ENCODE measurements around the gene KICS2.
"Not testable (repeated sequence)": the region's sequence is repeated elsewhere in the genome, so short reads cannot be mapped to it uniquely, and the experiment has no call there.

The KICS2 gene

GRCh38 chr12:64222009-64222765 lies at the start of gene KICS2:
Gene KICS2, minus strand, starts transcription at chr12:64222296. Its CDS starts 59 bp downstream, at chr12:64222237.
- DNase-seq: peak; percentile 75 to 87 (median 82)

- no peak for DNase-seq
These were observed 48.3 kb upstream of the KICS2 start for GRCh38 chr12:64270411-64270810.

DNA sequence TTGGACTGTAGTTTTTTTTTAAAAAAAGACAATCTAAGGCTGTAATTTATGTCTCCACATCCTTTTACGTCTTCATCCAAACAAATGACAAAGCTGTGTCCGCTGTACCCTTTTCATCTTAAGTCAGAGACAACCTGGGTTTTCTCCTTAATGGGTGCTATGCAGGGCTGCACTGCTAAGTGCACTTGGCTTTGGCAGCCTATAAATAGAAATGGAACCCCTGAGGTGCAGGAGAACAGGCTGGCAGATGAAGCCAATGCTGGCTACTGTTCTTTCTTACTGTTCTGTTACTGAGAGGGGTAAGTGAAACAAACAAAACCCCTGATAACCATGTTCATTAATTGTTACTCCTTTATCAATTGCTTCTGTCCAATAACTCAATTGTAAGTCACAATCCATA lies 47.1 kb upstream of the KICS2 start:
- no peak for DNase-seq

GRCh38 chr12:64268409-64268808 lies 46.3 kb upstream of the KICS2 start:
- DNase-seq: no peak

DNA sequence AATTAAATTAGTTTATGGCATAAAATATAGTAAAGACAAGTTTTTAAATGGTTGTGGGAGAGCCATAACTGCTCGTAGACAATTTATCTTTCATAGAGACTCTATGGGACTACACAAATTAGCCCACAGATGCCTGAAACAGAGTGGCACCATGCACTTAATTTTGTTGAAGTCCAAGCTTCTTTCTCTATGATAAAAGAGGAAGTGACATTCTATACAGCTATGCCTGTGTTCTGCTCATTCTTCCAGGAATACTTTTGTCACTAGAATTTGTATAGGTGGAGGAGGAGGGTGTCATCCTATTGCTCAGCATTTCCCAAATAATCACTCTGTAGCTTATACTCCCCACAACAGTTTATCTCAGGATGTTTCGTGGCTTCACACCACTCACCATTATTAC lies 43.7 kb upstream of the KICS2 start:
- no peak for DNase-seq

GRCh38 chr12:64261813-64262212 lies 39.7 kb upstream of the KICS2 start:
- no peak for DNase-seq

GRCh38 chr12:64258576-64258975 lies 36.5 kb upstream of the KICS2 start:
- no peak for DNase-seq

DNA sequence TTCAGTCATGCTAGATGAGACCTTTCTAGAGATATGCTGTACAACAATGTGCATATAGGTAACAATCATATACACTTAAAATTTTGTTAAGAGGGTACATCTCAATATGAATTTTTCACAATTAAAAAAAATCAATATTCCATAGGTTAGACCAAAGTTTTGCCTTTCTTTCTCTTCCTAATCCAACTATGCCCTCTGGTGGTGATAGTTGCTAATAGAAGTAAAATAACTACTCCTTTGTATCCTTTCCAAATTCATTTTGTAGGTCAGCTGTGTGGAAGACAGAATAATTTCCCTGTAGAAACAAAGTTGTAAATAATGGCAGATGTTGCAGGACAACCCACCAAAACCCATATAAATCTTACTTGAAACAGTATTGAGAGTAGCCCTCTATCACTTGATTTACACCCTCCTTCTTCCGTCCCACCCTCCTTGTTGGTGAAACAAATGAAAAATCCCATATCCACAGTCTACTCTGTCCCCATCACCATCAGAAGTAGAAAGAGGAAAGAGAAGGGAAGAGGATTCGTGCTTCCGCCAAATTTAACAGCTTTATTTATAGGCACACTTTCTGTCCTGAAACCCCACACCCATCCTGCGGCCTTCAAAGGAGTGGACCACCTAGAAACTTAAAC lies 34.2 kb upstream of the KICS2 start:
- no peak for DNase-seq

- DNase-seq: no peak
These were observed 33.2 kb upstream of the KICS2 start for GRCh38 chr12:64255249-64255648.

DNA sequence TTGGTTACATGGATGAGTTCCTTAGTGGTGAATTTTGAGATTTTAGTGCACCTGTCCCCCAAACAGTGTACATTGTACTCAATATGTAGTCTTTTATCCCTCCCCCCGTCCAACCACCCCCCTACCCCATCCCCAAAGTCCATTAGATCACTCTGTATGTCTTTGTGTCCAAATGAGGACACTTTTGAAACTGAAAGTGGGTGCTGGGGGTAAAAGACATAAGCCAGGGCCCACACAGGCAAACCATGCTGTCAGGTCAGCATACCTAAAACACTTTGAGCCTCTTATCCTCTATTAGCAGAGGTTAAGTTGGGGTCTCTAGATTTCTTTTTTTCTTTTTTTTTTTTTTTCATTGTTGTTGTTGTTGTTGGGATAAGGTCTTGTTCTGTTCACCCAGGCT lies 31.3 kb upstream of the KICS2 start:
- no peak for DNase-seq

GRCh38 chr12:64252681-64253080 lies 30.6 kb upstream of the KICS2 start:
- no peak for DNase-seq

- no peak for DNase-seq
These were observed 21.7 kb upstream of the KICS2 start for GRCh38 chr12:64243809-64244208.

DNA sequence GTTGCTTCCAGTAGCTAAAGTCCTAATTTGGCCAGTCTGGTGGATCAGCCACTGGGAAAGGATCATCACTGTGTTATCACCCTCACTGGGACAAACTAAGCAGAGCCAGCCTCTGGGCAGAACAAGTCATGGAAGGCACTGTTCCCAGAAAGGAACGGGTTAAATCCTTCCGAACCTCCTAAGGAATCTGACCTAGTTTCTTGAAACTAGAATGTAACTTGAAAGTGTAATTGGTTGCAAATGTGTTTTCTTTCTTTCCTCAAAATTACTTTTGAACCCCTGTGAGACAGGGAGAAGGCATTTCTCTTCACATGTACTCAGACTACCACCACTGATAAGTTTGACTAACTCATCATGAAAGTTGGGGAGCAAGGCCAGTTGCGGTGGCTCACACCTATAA lies 18.7 kb upstream of the KICS2 start:
- no peak for DNase-seq

- DNase-seq: no peak
These were observed 15.3 kb upstream of the KICS2 start for GRCh38 chr12:64237382-64237781.

DNA sequence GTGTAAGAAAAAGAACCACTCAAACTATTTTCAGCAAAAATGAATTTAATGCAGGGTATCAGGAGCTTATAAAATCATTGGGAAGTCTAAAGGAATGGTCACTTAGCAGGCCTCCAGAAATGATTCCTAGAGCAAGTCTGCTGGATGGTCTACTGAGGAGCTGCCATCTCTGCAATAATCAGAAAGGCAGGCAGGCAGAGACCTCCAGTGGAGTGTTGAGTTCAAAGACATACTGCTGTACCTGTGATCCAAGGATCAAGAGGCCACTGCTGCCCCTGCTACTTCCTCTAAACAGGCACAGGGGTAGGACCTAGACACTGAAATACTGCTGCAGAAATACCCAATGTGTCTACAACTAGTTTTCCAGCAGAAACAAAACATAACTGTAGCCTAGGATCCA lies 14.5 kb upstream of the KICS2 start:
- no peak for DNase-seq

DNA sequence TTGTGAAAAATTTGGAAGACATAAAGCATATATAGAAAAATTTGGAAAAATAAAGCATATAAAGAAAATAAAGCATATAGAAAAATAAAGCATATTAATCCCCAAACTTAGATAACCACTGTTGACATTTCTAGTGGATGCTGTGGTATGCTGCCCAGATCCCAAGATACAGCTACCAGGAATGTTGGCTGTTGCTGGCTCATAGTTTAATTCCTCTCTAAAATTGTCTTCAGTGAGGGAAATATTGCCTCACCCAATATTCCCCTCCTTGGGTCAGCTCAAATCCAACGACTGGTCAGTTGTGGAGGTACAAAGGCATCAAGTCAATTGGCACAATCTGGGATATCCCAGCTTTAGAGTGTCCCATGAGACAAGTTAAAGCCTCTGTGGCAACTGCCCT lies 10.1 kb upstream of the KICS2 start:
- DNase-seq: no peak

- DNase-seq: no peak
These were observed 7.7 kb upstream of the KICS2 start for GRCh38 chr12:64229796-64230195.

GRCh38 chr12:64229240-64229639 lies 7.1 kb upstream of the KICS2 start:
- DNase-seq: no peak

- DNase-seq: no peak
These were observed 3.5 kb upstream of the KICS2 start for GRCh38 chr12:64225626-64226025.

DNA sequence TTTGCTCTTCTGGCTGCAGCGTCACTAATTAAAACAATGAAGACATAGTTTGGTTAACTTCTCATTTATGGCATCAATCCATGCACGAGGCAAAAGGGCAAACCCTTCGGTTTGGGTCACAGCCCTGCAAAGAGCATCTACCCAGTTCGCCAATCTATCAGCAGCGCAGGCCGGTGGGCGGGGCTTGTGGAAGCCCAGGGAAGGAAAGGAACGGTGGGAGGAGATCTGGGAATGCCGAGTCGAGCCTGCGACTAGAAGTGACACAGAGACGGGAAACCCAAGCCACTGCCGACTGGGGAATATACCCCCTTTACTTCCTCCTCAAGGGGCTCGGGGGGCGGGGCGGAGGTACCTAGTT lies 466 bp downstream of the KICS2 start:
- peak; percentile 37 to 51 (median 39) for DNase-seq

- no peak for DNase-seq
These were observed 2.0 kb downstream of the KICS2 start for GRCh38 chr12:64220046-64220445.

- no peak for DNase-seq
These were observed 3.0 kb downstream of the KICS2 start for GRCh38 chr12:64219145-64219544.

DNA sequence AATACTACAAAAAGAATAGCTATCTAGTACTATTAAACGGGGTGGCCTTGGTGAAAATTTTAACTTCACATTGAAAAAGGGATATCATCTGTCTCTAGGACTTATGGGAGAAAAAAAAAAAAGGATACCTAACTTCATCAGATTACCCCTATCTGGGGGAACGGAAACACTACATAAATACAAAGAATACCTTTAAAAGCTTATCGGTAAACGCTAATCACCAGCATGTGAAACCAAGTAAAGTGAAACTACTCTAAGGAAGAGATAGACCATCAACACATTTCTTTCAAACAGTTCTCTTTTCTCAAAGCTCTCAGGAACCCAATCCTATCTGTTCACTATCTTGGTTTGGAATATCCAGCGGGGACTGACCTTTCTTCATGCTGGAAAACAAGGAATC lies 3.5 kb downstream of the KICS2 start:
- no peak for DNase-seq

- DNase-seq: not testable (repeated sequence)
These were observed 4.5 kb downstream of the KICS2 start for GRCh38 chr12:64217643-64218042.

GRCh38 chr12:64216239-64216638 lies 5.9 kb downstream of the KICS2 start:
- no peak for DNase-seq
